Thyroid gland (tissue), 4 donors: ENCODE data around the gene EFNB3. TPM values are rescaled to one million over a fixed set of nuclear protein-coding genes. Genes with fewer than 3 reads are reported as not detected.

Experiments
- DNase-seq, 2 donors: peaks; one replicate each; pipeline ENCODE4 v3.0.0-alpha.2; 2019
- H3K27ac ChIP-seq, 3 donors: fragments of 200-600 bp; sonication (generic); 1 replicate in 2 of 3; 2 replicates in 1 of 3; pipeline ENCODE4 v1.5.1; 2016 to 2019; ENCODE audit warnings: mild to moderate bottlenecking in 1 of 3, moderate library complexity in 1 of 3
- H3K27me3 ChIP-seq: fragments of 200-600 bp; sonication (generic); one replicate; pipeline ENCODE4 v1.5.1; 2019
- H3K36me3 ChIP-seq, 2 donors: fragments of 200-600 bp; sonication (generic); one replicate each; pipeline ENCODE4 v1.5.1; 2016 to 2019
- H3K4me1 ChIP-seq, 2 donors: fragments of 200-600 bp; sonication (generic); one replicate each; pipeline ENCODE4 v1.5.1; 2017 to 2019
- H3K4me3 ChIP-seq, 3 donors: fragments of 200-600 bp; sonication (generic); replicated peaks in 1 of 3; 1 replicate in 2 of 3; 2 replicates in 1 of 3; pipeline ENCODE4 v1.5.1; 2016; ENCODE audit warnings: mild to moderate bottlenecking in 1 of 3
- H3K9me3 ChIP-seq: fragments of 200-600 bp; sonication (generic); one replicate; pipeline ENCODE4 v1.5.1; 2017
- POLR2A ChIP-seq, 2 donors: fragments of 450-650 bp; IDR thresholded peaks; one replicate each; pipeline ENCODE4 v1.6.1; 2017; ENCODE audit warnings: antibody characterized with exemption in 2 of 2, mild to moderate bottlenecking in 2 of 2, moderate library complexity in 1 of 2
- WGBS, 2 donors: methylation state at CpG; one replicate each; pipeline ENCODE4 v1.1.5; 2017; 5-methylcytosine and 5-hydroxymethylcytosine counted together
- intact Hi-C: fragments of 100-400 bp; cut with DNase I; formaldehyde crosslinking; loops from one replicate; pipeline ENCODE4 v1.15.1; 2023
- total RNA-seq, 4 donors: library from RNA; depleted of rRNA; stranded (reverse); fragments of >200 nt; gene quantifications; one replicate each; pipeline ENCODE4 v1.2.3, GENCODE V29; 2016
- TF ChIP-seq, protein P1 (sequence below), 6 experiments: fragments of 200-600 bp in 3 of 6; fragments of 450-650 bp in 3 of 6; sonication (generic) in 3 of 6; IDR thresholded peaks; one replicate each; pipeline ENCODE4 v1.5.1; 2016 to 2019; ENCODE audit warnings: antibody characterized with exemption in 6 of 6, mild to moderate bottlenecking in 2 of 6, inconsistent platforms in 1 of 6, moderate library complexity in 1 of 6

EFNB3 gene
- total RNA-seq, 4 donors from 2014 or later: 0.27 to 0.38 (median 0.33) TPM; not detected in 1

GRCh38 chr17:7744416-7744815, 39.4 kb downstream of the EFNB3 start:
- no peak for DNase-seq
- no peak overlapping the region for H3K4me3 ChIP-seq
- intact Hi-C loops: loop anchor here (10.0 kb wide), 1 partner anchor 250 kb away; no protein-coding TSS in a partner anchor
- WGBS, 2 donors: 65 to 67% methylated on average over 8 of the region's 8 CpGs
- no peaks in the 10 kb centered on the region for H3K27me3 ChIP-seq
- H3K27ac ChIP-seq: no peak overlapping the region
- TF ChIP-seq, protein P1, sequence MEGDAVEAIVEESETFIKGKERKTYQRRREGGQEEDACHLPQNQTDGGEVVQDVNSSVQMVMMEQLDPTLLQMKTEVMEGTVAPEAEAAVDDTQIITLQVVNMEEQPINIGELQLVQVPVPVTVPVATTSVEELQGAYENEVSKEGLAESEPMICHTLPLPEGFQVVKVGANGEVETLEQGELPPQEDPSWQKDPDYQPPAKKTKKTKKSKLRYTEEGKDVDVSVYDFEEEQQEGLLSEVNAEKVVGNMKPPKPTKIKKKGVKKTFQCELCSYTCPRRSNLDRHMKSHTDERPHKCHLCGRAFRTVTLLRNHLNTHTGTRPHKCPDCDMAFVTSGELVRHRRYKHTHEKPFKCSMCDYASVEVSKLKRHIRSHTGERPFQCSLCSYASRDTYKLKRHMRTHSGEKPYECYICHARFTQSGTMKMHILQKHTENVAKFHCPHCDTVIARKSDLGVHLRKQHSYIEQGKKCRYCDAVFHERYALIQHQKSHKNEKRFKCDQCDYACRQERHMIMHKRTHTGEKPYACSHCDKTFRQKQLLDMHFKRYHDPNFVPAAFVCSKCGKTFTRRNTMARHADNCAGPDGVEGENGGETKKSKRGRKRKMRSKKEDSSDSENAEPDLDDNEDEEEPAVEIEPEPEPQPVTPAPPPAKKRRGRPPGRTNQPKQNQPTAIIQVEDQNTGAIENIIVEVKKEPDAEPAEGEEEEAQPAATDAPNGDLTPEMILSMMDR (IDR thresholded peaks at IDR 0.05): no peak
- no peak for TF ChIP-seq POLR2A (IDR thresholded peaks at IDR 0.05)
- H3K9me3 ChIP-seq: no peaks in the 10 kb centered on the region
- peaks cover 0 to 7% of the 10 kb centered on the region in 2 donors for H3K4me1 ChIP-seq
- no peaks in the 10 kb centered on the region for H3K36me3 ChIP-seq

DNA sequence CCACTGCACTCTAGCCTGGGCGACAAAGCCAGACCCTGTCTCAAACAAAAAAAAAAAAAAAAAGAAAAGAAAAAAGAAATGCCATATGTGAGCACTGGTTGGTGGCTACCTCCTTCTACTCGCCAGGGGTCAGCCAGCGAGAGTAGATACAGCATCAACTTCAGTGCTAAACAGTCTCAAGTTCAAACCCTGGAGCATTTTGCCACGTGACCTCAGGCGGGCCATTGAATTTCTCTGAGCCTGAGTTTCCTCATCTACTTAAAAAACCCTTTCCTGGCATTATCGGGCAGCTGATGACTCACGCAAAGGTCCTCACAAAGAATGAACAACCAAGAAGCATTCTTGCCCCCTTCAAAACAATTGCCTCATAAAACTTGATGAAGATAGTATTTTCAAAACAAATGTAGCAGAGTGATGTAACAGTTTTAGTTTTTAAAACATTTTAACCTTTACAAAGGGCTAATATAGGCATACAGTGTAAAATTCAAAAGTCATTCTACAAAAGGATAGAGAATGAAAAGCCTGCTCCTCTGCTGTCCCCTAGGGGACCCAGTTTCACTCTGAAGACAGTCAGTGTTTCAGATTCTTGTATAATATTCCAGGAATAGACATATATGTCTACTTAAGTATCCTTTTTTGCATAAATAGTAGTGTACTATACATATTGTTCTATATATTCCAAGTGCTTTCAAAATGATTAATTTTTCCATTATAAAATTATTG, 40.9 kb downstream of the EFNB3 start:
- Histone ChIP-seq H3K27ac (no peak overlapping the region), H3K36me3 (no peaks in the 10 kb centered on the region), H3K4me3 (no peak overlapping the region), H3K27me3 (no peaks in the 10 kb centered on the region), H3K4me1 (no peaks in the 10 kb centered on the region), H3K9me3 (no peaks in the 10 kb centered on the region)
- no peak for DNase-seq
- no peak for TF ChIP-seq POLR2A (IDR thresholded peaks at IDR 0.05)
- TF ChIP-seq, protein P1 (IDR thresholded peaks at IDR 0.05): no peak
- WGBS, 2 donors: 74 to 80% methylated on average over 7 of the region's 7 CpGs
- intact Hi-C loops: loop anchor here (10.0 kb wide), 1 partner anchor 249 kb away; no protein-coding TSS in a partner anchor

DNA sequence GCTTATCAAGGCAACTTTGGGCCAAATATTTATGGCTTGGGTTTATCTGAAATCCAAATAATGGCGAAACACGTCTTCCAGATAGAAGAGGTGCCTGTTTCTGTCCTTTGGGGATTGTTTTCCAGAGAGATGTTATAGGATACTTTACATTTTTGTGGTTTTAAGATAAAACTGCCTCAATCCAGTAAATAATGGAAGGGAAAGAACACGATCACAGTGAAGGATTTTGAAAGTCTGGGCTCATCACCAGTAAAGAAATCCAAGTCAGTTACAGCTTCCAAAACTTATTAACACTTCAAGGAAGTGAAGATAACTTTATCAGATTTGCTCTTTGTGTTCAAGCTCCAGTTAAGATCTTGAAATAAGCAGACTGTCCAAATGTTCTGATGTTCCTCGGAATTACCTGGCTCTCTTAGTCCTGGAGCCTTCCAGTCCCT, 42.7 kb downstream of the EFNB3 start:
- TF ChIP-seq, protein P1 (IDR thresholded peaks at IDR 0.05): no peak
- TF ChIP-seq POLR2A (IDR thresholded peaks at IDR 0.05): no peak
- Histone ChIP-seq H3K27me3 (no peaks in the 10 kb centered on the region), H3K9me3 (no peaks in the 10 kb centered on the region), H3K36me3 (no peaks in the 10 kb centered on the region), H3K4me3 (no peak overlapping the region), H3K27ac (no peak overlapping the region), H3K4me1 (no peaks in the 10 kb centered on the region)
- no peak for DNase-seq
- intact Hi-C loops: loop anchor here (10.0 kb wide), 1 partner anchor 247 kb away; no protein-coding TSS in a partner anchor
- 66 to 67% methylated on average over 4 of the region's 4 CpGs for WGBS, 2 donors

- no peak overlapping the region for H3K4me3 ChIP-seq
- no peak for DNase-seq
- TF ChIP-seq, protein P1 (IDR thresholded peaks at IDR 0.05): no peak
- no peak for TF ChIP-seq POLR2A (IDR thresholded peaks at IDR 0.05)
- intact Hi-C loops: loop anchor here (10.0 kb wide), 1 partner anchor 247 kb away; no protein-coding TSS in a partner anchor
- WGBS, 2 donors: 70 to 79% methylated on average over 10 of the region's 10 CpGs
- H3K27ac ChIP-seq: no peak overlapping the region
- H3K27me3 ChIP-seq: no peaks in the 10 kb centered on the region
- no peaks in the 10 kb centered on the region for H3K4me1 ChIP-seq
- H3K9me3 ChIP-seq: no peaks in the 10 kb centered on the region
- no peaks in the 10 kb centered on the region for H3K36me3 ChIP-seq
Observed at GRCh38 chr17:7748076-7748775, 43.2 kb downstream of the EFNB3 start.
